HG03520 (cell line): ENCODE measurements around the gene DCAF12L2.
"Not testable (repeated sequence)": the region's sequence is repeated elsewhere in the genome, so short reads cannot be mapped to it uniquely, and the experiment has no call there.

Experiments
- ATAC-seq: cut with Tn5 transposase; IDR thresholded peaks from one replicate; pipeline ENCODE4 v1.9.1; 2021; ENCODE audit warnings: mild to moderate bottlenecking, moderate library complexity; ENCODE audit not compliant: unreplicated experiment

DCAF12L2 gene

DNA sequence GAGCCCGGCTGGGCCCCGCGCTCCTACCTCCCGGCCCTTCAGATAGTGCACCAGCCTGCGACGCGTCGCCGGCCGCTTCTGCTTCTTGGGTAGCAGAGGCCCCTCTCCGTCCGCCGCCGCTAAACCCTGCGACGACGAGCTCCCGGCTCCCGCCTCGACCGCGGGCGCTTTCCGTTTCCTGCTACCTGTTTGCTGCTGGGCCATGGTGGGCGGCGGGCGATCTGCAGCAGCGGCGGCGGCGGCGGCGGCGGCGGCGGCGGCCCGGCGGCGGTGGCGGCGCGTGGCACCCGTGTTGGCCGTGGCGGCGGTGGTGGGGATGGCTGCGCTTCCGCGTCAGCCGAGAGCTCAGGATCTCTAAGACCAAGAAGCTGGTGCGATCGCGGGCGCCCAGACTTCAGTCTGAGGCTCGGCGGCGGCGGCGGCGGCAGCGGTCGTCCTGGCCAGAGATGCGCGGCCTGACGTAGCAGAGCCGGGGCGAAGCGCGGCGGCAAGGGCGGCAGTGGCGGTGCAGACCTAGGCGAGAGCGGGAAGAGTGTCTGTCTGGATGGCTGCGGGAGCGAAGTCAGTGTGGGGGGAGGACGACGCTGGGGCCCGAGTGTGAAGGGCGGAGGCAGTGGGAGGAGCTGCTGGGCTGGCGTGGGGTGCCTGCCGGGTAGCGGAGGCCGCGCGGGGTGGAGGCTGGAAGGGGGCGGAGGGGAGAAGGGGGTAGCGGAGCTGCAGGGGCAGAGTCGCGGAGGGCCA, at the start of gene DCAF12L2:
TSS of gene DCAF12L2 (minus strand) at position 569 of the 741 bp plus-strand sequence. CDS start at position 204, 365 bp downstream.
- no peak for ATAC-seq

DNA sequence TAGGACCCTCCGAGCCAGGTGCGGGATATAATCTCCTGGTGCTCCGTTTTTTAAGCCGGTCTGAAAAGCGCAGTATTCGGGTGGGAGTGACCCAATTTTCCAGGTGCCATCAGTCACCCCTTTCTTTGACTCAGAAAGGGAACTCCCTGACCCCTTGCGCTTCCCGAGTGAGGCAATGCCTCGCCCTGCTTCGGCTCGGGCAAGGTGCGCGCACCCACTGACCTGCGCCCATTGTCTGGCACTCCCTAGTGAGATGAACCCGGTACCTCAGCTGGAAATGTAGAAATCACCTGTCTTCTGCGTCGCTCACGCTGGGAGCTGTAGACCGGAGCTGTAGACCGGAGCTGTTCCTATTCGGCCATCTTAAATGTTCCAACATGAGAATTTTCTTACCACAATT, 24.8 kb upstream of the DCAF12L2 start:
- not testable (repeated sequence) for ATAC-seq

GRCh38 chrX:126177133-126177840, 11.2 kb upstream of the DCAF12L2 start:
- ATAC-seq = no peak

DNA sequence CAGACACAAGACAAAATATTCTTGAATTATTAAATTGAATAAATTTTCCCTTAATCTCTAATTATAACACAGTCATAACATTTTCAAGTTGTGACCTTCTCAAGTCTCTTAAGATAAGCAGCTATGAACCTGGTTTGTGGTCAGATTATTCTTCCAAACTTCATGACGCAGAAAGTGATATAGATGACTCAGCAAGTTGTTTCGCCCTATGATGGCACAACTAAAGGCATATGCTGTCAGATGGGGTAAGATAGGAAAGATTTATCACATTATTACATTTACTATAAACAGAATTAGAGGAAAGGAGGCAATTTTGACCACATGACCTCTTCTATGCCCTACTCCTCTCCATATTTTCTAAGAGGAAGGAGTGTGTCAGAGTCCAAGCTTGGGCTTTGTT, 4.6 kb upstream of the DCAF12L2 start:
- ATAC-seq = no peak

DNA sequence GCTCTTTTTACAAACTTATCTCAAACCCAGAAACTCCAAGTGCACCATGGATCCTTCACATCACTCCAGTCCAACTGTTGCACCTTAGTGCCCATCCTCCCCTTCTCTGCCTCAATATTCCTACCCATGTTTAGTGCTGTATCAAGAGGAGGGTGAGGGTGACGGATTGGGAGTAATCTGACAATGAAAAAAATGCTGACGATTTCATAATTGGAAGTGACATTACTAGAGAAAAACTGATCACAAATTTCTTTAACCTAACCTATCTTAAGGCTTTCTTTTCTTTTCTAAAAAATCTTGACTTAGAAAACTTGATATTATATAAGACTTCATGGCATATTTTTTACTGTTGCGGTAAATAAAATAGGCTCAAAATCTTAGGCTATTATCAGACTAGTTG, 1.5 kb upstream of the DCAF12L2 start:
- no peak for ATAC-seq

DNA sequence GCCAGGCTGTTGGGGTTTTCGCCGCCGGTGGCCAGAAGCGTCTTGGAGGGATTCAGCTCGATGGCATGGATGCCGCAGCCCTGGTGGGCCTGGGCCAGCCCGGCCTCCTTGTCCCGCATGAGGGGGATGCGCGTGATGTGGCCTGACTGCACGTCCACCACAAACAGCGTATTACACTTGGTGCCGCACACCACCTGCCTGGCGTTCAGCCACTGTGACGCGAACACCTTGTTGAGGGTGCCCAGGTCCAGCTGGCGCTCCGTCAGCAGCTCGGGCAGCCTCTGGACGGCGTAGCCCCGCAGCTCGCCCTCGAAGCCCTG, 728 bp downstream of the DCAF12L2 start:
- no peak for ATAC-seq

DNA sequence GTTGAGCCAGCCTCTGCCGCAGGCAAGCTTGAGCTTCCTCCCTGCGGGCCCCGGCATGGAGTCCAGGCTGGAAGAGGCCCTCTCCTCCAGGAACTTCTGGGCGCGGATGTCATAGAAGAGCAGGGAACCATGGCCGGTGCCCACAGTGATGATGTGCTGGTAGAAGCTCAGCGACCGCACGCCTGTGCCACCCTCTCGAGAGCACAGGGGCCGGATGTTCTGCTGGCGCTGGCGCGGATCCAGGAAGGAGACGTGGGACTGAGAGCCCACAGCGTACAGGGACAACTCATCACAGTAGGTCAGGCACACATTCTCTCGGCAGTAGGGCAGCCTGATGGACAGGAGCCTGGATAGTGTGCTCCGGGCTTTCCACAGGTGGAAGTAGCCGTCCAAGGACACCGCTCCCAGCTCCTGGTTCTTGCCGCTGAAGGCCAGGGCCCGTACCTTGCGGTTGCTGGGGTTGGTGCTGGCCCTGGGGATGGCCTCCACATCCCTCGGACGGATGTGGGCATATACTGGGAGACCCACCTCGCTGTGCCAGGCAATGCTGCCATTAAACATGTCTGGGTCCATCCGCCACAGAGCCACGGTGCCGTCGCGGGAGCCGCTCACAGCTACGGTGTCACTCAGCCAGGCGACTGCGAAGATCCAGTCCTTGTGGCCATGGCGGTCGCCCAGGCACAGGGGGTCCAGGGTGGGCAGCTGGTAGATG, 1.2 kb downstream of the DCAF12L2 start:
- no peak for ATAC-seq

DNA sequence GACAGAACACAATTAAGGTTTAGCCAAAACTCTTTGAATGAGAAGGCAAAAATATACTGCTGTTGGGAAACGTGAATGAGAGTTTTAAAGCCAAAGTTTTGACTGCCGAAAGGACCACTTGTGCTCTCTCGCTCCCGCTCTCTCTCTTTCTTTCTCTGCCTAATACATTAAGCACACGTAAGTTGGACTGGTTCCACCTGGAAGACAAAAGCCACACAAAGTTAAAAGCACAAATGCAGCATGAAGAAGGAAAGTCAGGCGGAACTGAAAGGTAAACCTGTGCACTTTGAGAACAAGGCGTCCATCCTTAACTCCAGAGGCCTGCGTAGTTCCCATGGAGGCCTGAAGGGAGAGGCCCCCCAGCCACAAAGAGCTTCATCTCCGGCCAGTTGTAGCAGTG, 1.9 kb downstream of the DCAF12L2 start:
- no peak for ATAC-seq

GRCh38 chrX:126141014-126141413, 25.1 kb downstream of the DCAF12L2 start:
- ATAC-seq = no peak

DNA sequence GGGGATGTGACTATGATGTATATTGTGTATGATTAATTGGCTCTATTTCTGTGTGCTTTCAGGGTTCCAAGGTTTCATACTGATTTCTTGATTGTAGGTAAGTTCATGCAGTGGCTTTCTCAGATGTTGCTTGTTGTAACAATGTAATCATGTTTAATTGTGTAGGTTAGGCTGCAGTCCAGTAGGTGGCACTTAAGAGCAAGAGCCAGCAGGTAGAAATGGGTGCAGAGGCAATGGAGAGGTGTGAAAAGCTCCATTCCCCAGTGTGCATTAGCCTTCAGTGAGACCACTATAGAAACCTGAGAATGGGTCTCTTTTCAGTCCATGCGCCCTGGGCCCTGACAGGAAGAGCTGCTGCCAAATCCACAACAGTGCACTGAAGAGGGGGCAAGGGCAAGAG, 28.2 kb downstream of the DCAF12L2 start:
- ATAC-seq = no peak

DNA sequence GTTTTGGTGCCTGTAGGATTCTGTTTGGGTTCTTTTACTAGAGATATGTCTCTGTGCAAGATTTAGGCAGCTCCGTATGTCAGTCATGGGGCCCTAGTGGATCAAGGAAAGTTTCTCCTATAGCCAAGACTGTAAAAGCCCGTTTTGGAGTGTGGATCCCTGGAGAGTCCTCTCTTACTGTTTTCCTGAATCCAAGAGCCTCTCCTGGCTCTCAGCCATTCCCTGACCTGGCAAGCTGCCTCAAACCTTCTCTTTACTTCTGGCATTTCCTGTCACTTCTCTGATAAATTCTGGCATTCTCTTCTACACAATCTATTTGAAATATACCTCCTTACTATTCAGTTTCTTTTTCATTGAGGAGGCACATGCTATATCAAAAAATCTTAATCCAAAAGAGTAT, 41.4 kb downstream of the DCAF12L2 start:
- no peak for ATAC-seq
